Raji (cell line): ENCODE results near the gene CLDN7.

ENCODE experiments used
- POLR2A ChIP-seq: IDR thresholded peaks from 2 replicates; pipeline ENCODE4 v1.6.1; 2011; ENCODE audit warnings: low read depth, low read length, control low read depth; ENCODE audit not compliant: insufficient read depth

The CLDN7 gene

GRCh38 chr17:7237266-7237760 lies 25.0 kb downstream of the CLDN7 start:
- TF ChIP-seq POLR2A = no peak

- TF ChIP-seq POLR2A = no peak
Measured at GRCh38 chr17:7236808-7237207, 25.5 kb downstream of the CLDN7 start.

- TF ChIP-seq POLR2A = no peak
Measured at GRCh38 chr17:7235693-7236665, 26.3 kb downstream of the CLDN7 start.

GRCh38 chr17:7234083-7234951 lies 28.0 kb downstream of the CLDN7 start, which contains the start of gene DVL2:
Gene DVL2, minus strand, starts transcription at chr17:7234517. Its CDS starts 255 bp downstream, at chr17:7234262.
- peak; percentile 93 for TF ChIP-seq POLR2A

- TF ChIP-seq POLR2A = no peak
Measured at GRCh38 chr17:7233701-7234082, 28.6 kb downstream of the CLDN7 start.

GRCh38 chr17:7232114-7232513 lies 30.2 kb downstream of the CLDN7 start:
- no peak for TF ChIP-seq POLR2A

- TF ChIP-seq POLR2A = no peak
Measured at GRCh38 chr17:7229504-7229903, 32.8 kb downstream of the CLDN7 start.

GRCh38 chr17:7228920-7229319 lies 33.4 kb downstream of the CLDN7 start:
- no peak for TF ChIP-seq POLR2A

- TF ChIP-seq POLR2A = no peak
Measured at GRCh38 chr17:7226721-7227710, 35.3 kb downstream of the CLDN7 start.

- TF ChIP-seq POLR2A = no peak
Measured at GRCh38 chr17:7225711-7226331, 36.5 kb downstream of the CLDN7 start.

- TF ChIP-seq POLR2A = no peak
Measured at GRCh38 chr17:7224661-7225111, 37.6 kb downstream of the CLDN7 start.

GRCh38 chr17:7224110-7224509 lies 38.2 kb downstream of the CLDN7 start:
- no peak for TF ChIP-seq POLR2A

- no peak for TF ChIP-seq POLR2A
Measured at GRCh38 chr17:7223375-7223774, 38.9 kb downstream of the CLDN7 start.

- no peak; the same call in 1 of the 2 replicates for TF ChIP-seq POLR2A
Measured at GRCh38 chr17:7222972-7223292, 39.3 kb downstream of the CLDN7 start.
